LNCAP (cell line): ENCODE results near the gene FHOD1.

ENCODE experiments used
- TF ChIP-seq, protein P1 (sequence below): fragments of 450-650 bp; IDR thresholded peaks from 2 replicates; pipeline ENCODE4 v1.5.1; 2017; ENCODE audit warnings: mild to moderate bottlenecking

Gene FHOD1

DNA sequence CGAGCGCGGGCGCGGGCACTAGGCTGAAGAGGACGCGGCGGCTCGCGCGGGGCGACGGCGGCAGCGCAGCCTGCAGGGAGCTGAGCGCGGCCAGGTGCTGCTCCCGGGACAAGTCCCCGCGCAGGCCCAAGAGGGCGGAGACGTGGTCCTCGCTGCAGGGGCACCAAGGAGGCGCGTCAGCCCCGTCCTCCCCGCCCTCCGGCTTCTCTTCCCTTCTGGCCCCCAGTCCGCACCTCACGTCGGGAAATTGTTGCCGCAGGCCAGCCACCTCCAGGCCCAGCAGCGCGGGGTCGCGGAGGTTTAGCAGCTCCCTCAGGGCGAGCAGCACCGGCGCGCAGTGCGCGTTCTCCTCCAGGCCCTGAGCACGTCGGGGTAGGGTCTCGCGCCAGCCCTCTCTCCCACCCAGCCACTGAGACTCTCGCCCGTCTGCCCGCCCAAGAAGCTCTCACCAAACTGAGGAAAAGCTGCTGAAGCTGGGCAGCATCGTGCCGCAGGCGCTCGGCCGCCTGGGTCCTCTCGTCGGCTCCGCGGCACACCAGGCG lies 62.8 kb downstream of the FHOD1 start:
- TF ChIP-seq, protein P1, sequence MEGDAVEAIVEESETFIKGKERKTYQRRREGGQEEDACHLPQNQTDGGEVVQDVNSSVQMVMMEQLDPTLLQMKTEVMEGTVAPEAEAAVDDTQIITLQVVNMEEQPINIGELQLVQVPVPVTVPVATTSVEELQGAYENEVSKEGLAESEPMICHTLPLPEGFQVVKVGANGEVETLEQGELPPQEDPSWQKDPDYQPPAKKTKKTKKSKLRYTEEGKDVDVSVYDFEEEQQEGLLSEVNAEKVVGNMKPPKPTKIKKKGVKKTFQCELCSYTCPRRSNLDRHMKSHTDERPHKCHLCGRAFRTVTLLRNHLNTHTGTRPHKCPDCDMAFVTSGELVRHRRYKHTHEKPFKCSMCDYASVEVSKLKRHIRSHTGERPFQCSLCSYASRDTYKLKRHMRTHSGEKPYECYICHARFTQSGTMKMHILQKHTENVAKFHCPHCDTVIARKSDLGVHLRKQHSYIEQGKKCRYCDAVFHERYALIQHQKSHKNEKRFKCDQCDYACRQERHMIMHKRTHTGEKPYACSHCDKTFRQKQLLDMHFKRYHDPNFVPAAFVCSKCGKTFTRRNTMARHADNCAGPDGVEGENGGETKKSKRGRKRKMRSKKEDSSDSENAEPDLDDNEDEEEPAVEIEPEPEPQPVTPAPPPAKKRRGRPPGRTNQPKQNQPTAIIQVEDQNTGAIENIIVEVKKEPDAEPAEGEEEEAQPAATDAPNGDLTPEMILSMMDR: no peak

DNA sequence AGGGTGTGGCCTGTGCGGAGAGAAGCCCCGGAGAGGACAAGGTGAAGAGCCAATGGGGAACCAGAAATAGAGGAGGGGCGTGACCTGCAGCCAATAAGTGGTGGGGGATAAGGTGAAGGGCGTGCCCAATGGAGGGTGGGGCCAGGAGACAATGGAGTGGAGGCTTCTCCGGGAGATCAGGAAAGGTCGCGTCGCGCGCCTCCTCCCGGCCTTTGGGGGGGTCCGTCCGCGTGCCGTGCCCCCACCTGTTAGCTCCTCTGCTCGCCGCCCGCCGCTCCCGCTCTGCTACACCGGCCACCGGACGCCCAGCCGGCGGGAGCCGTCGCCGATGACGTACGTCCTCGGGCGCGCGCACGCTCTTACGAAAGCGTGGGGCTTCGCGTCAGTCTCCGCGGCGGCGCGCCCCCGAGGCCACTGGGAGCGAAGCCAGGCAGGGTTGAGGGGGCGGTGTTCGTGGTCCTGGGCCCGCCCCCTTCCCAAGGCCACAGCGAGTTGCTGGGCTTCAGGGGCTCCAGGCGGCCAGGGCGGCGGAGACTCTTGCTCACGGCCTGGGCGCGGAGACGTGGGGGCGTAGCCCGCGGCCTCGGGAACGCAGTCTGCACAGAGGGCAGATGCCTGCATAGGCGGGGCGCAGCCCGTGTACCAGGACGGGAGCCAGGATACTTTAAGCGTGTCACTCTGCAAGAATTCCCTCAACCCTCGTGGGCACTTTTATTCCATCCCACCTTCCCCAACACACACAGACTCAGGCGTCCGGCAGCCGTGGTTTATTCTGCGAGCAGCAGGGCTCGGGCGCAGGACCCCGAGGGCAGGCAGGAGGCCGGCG lies 63.4 kb downstream of the FHOD1 start, which contains the start of gene MATCAP1:
TSS of gene MATCAP1 (minus strand) at position 337 of the 826 bp plus-strand sequence. CDS start 3,353 bp downstream, outside the sequence.
- TF ChIP-seq, protein P1: no peak

DNA sequence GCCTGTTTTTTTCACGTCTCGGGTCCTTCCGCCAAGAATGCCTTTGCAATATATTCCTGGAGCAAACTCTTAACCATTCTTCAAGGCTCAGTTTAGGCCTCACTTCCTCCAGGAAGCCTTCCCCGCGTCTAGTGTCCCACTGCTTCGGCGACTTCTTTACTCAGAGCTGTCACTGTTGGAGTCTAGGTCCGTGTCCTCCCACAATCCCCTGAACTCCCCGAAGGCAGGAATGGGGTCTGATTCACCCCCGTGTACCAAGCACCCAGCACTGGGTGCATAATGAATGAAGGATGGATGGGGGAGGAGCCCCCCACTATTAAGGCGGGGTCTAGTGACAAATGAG lies 64.0 kb downstream of the FHOD1 start:
- TF ChIP-seq, protein P1: no peak

DNA sequence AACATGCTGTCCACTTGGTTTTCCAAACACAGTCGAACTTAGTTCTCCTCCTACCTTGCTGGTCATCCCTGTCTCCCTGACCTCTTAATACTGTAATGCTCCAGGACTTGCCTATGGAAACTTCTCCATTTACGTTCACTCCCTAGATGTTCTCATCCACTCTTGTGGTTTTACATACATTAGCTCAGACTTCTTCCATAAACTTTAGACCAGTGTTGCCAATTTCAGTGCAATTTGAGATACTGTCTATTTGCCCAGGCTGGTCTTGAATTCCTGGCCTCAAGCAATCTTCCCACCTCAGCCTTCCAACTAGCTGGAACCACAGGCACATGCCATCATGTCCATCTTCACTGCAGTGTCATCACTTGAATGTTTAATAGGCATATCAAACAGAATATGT lies 65.0 kb downstream of the FHOD1 start:
- TF ChIP-seq, protein P1: no peak

DNA sequence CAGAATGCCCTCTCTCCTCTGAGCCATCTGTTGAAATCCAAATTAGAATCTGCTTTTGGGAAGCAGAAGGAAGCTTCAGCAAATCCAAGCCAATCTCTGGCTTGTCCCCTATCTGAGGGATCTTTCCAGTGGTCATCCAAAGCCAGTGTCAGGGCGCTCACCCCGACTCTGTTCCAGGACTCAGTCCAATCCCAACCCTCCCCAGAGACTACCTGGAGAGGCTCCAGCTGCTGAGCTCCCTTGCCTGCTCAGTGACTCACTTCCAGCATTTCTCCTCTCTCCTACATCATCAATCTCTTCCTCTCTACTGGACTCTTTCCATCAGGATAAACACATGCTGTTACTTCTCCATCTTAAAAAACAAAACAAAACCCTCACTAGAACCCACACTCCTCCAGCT lies 65.9 kb downstream of the FHOD1 start:
- TF ChIP-seq, protein P1: no peak

DNA sequence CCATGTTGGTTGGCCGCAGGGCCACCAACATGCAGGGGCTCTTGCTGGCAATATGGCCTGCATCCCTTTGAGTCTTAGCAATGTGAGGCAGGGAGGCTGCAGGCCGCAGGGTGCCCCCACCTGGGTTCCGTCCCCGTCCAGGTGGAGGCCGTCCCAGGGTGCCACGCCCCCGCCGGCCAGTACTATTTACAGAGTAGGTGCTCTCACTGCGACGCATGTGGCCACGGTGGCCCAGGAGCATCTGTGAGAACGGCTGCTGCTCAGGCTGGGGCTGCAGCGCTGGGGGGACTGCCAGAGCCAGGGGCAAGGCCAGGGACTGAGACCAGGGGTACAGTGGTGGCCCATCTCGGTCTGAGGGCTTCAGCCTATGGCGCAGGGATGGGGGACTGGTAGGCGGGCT lies 67.1 kb downstream of the FHOD1 start:
- TF ChIP-seq, protein P1: no peak

DNA sequence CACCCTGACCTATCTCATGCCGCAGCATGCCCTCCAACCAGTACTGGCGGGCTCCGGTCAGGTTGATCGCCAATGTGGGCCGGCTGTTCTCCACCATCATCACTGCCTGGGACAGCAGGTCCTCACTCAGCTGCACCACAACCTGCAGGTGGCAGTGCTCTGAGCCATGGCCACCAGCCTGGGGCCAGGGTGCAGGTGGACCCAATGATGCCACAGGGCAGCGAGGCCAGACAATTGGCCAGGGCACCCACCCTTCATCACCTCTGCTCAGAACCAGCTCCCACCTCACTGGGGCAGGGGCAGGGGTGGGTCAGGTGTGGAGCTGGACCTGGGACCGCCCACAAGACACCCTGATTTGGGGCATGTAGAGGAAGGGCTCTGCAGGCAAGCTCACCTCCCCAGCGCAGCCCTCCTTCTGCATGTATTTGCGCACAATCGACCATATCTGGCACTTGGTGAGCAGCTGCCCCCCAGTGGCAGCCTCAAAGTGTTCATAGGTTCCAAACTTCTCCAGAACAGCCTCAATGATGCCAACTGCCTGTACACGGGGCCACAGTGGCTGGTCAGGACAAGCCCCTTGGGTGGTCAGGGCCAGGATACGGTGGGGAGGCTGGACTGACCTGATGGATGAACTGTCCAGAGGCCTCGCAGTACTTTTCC lies 67.7 kb downstream of the FHOD1 start:
- TF ChIP-seq, protein P1: peak; percentile 33; the same call in 1 of the 2 replicates
